Uterus (tissue), 4 donors: ENCODE results near the gene PYGB. TPM values are rescaled to one million over a fixed set of nuclear protein-coding genes. Genes with fewer than 3 reads are reported as not detected.

Source experiments
- DNase-seq, 2 donors: peaks; one replicate each; pipeline ENCODE4 v3.0.0-alpha.2; 2019 to 2020
- H3K27ac ChIP-seq, 2 donors: fragments of 200-600 bp; sonication (generic); 1 replicate in 1 of 2; 2 replicates in 1 of 2; pipeline ENCODE4 v1.5.1; 2016 to 2018
- H3K27me3 ChIP-seq, 2 donors: fragments of 200-600 bp; sonication (generic); one replicate each; pipeline ENCODE4 v1.5.1; 2018 to 2019; ENCODE audit warnings: control low read depth in 1 of 2
- H3K36me3 ChIP-seq, 2 donors: fragments of 200-600 bp; sonication (generic); one replicate each; pipeline ENCODE4 v1.5.1; 2019; ENCODE audit warnings: control low read depth in 1 of 2
- H3K4me1 ChIP-seq, 2 donors: fragments of 200-600 bp; sonication (generic); one replicate each; pipeline ENCODE4 v1.5.1; 2018 to 2019; ENCODE audit warnings: control low read depth in 1 of 2
- H3K4me3 ChIP-seq, 2 donors: fragments of 200-600 bp; sonication (generic); 1 replicate in 1 of 2; 2 replicates in 1 of 2; pipeline ENCODE4 v1.5.1; 2018 to 2019; ENCODE audit warnings: mild to moderate bottlenecking in 1 of 2
- H3K9me3 ChIP-seq, 2 donors: fragments of 200-600 bp; sonication (generic); one replicate each; pipeline ENCODE4 v1.5.1; 2019; ENCODE audit warnings: control low read depth in 1 of 2
- CTCF ChIP-seq, 4 experiments: fragments of 200-600 bp in 2 of 4; fragments of 450-650 bp in 2 of 4; sonication (generic) in 2 of 4; IDR thresholded peaks; one replicate each; pipeline ENCODE4 v1.5.1; 2016 to 2019; ENCODE audit warnings: antibody characterized with exemption in 4 of 4, mild to moderate bottlenecking in 2 of 4, moderate library complexity in 1 of 4
- POLR2A ChIP-seq, 2 donors: fragments of 450-650 bp; IDR thresholded peaks; one replicate each; pipeline ENCODE4 v1.6.1; 2016; ENCODE audit warnings: antibody characterized with exemption in 2 of 2, mild to moderate bottlenecking in 1 of 2, moderate library complexity in 1 of 2
- intact Hi-C: fragments of 100-400 bp; cut with DNase I; formaldehyde crosslinking; loops from one replicate; pipeline ENCODE4 v1.15.1; 2023; ENCODE audit warnings: low total_unique reads
- total RNA-seq, 4 donors: library from RNA; depleted of rRNA in 3 of 4; stranded (reverse); fragments of >200 nt in 3 of 4; gene quantifications; one replicate each; pipeline versions ENCODE4 v1.1.0 to v1.2.4, GENCODE V29; 2014 to 2023
- donor health status: DM: yes; HTN: yes; CAD: no.

Gene PYGB
- total RNA-seq, 4 donors from 2014 or later = 26.2 to 87.9 (median 49.8) TPM

GRCh38 chr20:25216199-25216945, 31.5 kb upstream of the PYGB start:
- intact Hi-C loops = no loop called here
- DNase-seq = peak; percentile 9 to 43
- TF ChIP-seq CTCF (IDR thresholded peaks at IDR 0.05) (no peak), POLR2A (IDR thresholded peaks at IDR 0.05) (no peak)
- Histone ChIP-seq H3K27ac (no peak overlapping the region), H3K4me1 (no peaks in the 10 kb centered on the region), H3K27me3 (no peaks in the 10 kb centered on the region), H3K9me3 (no peaks in the 10 kb centered on the region), H3K36me3 (no peaks in the 10 kb centered on the region), H3K4me3 (no peak overlapping the region)

GRCh38 chr20:25217161-25218108, 30.4 kb upstream of the PYGB start:
- no peaks in the 10 kb centered on the region for H3K36me3 ChIP-seq
- H3K27me3 ChIP-seq = no peaks in the 10 kb centered on the region
- no peaks in the 10 kb centered on the region for H3K9me3 ChIP-seq
- DNase-seq = peak in 1 of 2 donors; percentile 9
- TF ChIP-seq CTCF (IDR thresholded peaks at IDR 0.05) (no peak), POLR2A (IDR thresholded peaks at IDR 0.05) (no peak)
- no peak overlapping the region for H3K27ac ChIP-seq
- H3K4me1 ChIP-seq = no peaks in the 10 kb centered on the region
- intact Hi-C loops = no loop called here
- H3K4me3 ChIP-seq = no peak overlapping the region

- DNase-seq = peak in 1 of 2 donors; percentile 4
- intact Hi-C loops = no loop called here
- no peaks in the 10 kb centered on the region for H3K36me3 ChIP-seq
Observed at GRCh38 chr20:25218109-25218486, 29.8 kb upstream of the PYGB start.

GRCh38 chr20:25218492-25218891, 29.4 kb upstream of the PYGB start:
- H3K4me1 ChIP-seq = no peaks in the 10 kb centered on the region
- H3K9me3 ChIP-seq = no peaks in the 10 kb centered on the region
- peak in 1 of 2 donors; percentile 13 for DNase-seq
- no peaks in the 10 kb centered on the region for H3K36me3 ChIP-seq
- intact Hi-C loops = no loop called here
- no peaks in the 10 kb centered on the region for H3K27me3 ChIP-seq
- no peak for TF ChIP-seq POLR2A (IDR thresholded peaks at IDR 0.05)
- TF ChIP-seq CTCF (IDR thresholded peaks at IDR 0.05) = no peak
- no peak overlapping the region for H3K4me3 ChIP-seq
- H3K27ac ChIP-seq = no peak overlapping the region

More at GRCh38 chr20:25218109-25218486, 29.8 kb upstream of the PYGB start:
- H3K27me3 ChIP-seq = no peaks in the 10 kb centered on the region
- H3K4me1 ChIP-seq = no peaks in the 10 kb centered on the region
- no peak overlapping the region for H3K4me3 ChIP-seq
- no peak for TF ChIP-seq CTCF (IDR thresholded peaks at IDR 0.05)
- TF ChIP-seq POLR2A (IDR thresholded peaks at IDR 0.05) = no peak
- H3K27ac ChIP-seq = no peak overlapping the region
- H3K9me3 ChIP-seq = no peaks in the 10 kb centered on the region

GRCh38 chr20:25219365-25219764, 28.5 kb upstream of the PYGB start:
- intact Hi-C loops = no loop called here
- Histone ChIP-seq H3K36me3 (no peaks in the 10 kb centered on the region), H3K27ac (no peak overlapping the region), H3K4me3 (no peak overlapping the region), H3K27me3 (no peaks in the 10 kb centered on the region), H3K9me3 (no peaks in the 10 kb centered on the region), H3K4me1 (no peaks in the 10 kb centered on the region)
- TF ChIP-seq POLR2A (IDR thresholded peaks at IDR 0.05) (no peak), CTCF (IDR thresholded peaks at IDR 0.05) (no peak)
- DNase-seq = peak in 1 of 2 donors; percentile 4
